ENCODE results near the gene HOXD10.

Gene HOXD10

DNA sequence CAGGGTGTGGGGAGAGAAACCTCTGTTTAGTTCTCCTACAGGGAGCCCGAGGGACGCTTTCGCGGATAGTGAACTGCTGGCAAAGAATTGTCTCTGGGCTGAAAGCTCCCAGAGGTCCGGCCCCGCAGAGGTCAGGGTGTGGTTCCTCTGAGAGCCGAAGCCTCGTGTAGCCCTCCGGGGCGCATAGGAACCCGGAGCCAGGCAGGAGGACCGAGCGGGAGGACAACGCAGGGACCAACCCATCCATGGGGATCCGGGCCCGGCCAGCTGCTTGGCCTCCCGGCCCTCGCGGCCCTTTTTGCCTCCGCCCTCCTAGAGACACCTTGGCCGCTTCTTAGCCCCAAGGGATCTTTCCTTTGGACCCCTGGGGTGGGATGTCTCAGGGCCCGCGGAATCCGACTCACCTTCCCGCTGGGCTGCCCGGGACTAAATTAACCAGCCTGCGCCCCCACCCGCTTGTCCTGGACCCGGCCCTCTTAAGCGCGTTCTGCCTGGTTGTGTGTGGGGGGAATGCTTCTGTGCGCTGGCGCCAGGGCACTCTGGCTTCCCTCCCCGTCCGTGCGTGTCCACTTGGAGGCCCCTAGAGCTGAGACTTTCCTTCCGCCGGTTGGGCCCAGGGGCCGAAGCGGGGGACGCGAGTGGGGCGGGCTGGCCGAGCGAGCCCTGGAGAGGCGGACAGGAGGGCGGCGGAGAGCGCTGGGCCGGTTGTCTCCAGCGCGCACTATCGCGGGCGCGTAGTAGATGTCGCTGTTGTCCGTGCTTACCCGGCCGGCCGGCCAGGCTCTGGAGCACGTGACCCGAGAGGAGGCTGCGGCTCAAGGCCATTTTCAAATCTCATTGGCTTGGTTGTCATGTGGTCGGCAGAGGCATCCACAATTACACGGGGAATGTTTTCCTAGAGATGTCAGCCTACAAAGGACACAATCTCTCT, at the start of gene HOXD10:
Gene HOXD10, plus strand, starts transcription at position 896 of the 931 bp plus-strand sequence. CDS start 56 bp downstream, outside the sequence.
- no peak for DNase-seq (ENCODE audit: low read depth in 2 of 2)

DNA sequence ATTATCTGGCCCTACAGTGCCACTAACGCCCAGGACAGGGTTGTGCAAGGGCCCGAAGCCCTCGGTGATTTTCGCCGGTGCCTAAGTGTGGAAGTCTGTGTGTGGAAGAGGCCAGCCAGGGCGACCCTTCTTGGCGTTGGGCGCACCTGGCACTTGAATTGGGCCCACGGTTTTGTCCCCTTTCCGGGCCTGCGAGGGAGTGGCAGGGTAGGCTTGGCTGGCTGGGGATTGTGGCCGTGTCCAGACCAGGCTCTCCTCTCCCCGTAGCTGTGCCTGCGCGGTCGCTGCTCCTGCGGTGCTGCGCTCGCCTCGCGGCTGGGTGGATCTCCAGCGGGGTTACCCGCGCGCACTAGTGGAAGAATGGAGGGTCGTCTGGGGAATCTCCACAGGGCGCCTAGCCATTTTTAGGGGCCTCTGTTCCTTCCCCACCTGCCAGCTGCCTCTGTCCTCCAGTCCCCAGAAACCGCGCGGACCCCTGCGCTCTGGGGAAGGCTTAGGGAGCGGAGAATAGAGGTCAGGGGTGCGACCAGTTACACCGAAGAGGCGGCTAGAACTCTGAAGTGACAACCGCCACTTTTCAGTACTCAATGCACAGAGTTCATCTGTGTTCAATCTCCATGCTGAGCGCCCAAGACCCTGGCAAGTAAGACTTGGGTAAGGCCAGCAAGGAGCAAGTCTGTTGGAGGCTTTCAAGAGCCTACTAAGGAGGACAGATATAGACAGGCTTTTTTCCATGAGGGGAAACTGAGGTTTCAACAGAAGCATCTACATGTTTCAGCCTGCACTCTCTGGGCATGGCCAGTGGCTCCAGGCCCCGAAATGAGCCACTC, 48.8 kb upstream of the HOXD10 start:
- no peak for DNase-seq (ENCODE audit: low read depth in 2 of 2)

DNA sequence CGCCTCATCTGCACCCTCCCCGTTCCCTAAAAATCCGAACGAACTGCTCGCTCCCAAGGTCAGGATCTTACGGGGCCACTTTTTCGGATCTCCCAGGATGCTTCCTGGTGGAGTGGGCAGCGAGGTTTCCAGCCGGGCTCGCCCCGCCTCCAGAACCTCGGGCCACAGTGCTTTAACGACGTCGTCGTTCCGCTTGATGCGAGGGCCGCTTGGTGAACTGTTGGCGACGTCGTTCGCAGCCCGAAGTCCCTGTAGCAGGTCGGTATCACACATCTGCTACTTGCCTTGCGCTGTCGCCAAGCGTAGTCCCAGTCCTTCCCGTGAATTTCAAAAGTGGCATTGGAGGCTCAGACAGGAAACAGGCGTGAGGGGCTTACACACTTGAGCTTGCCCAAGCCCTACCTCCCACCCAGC, 48.2 kb upstream of the HOXD10 start:
- no peak for DNase-seq (ENCODE audit: low read depth in 2 of 2)

DNA sequence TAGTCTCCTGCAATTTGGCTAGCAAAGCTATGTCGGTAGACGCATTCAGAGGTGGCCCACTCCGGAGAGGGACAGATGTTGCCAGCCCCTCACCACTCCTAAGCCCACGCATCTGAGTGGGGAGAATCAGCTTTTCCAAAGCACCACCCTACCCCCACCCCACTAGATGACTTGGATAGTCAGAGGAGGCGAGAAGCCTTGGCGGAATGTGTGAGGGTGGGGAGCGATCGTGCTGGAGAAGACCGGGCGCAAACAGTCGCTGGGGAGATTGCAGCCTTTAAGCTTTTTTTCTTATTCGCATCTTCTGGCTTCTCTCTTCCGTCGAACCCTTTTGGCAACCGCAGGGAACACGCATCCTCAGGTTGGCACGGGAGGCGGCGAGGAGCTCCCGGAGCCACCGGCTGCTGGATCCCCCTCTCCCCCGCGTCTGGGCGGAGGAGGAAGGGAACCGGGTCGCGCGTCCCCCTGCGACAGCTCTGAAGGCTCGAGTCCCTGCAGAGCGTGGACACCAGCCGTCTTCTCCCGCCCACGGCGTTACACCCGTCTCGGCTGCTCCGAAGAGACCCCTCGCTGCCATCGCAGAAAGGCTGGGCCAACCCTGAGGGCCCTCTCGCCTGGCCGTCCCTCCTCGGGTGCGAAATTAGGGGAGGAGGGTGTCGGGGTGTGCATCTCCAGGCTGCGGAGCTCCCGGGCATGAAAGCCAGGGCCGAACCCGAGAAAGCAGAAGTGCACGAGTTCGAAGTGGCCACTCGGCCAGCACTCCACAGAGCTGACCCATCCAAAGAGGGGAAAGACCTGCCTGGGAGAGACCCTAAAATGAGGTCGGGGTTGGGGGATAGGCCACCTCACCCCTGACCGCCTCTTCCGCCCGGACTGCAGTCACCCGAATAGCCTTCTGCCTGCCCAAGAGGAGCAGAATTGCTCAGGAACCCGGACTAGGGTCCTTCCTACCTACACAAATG, 45.0 kb upstream of the HOXD10 start:
- no peak for DNase-seq (ENCODE audit: low read depth in 2 of 2)

DNA sequence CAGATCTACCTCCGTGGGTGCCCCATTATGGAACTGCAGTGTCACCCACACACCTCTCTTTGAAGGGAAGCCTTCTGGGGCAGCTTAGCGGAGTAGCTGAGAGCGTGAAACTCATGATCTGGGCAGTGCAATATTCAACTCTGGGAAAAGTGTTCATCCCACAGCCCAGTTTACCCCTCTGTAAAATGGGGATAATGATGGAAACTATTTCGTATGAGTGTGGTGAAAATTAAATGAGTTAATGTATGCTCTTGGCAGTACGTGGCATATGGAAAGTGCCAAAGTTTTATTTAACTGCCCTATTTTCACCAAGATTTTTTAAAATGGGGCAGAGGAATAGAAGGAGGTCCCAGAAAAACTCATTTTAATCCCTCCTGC, 44.3 kb upstream of the HOXD10 start:
- DNase-seq (ENCODE audit: low read depth in 2 of 2) = no peak

DNA sequence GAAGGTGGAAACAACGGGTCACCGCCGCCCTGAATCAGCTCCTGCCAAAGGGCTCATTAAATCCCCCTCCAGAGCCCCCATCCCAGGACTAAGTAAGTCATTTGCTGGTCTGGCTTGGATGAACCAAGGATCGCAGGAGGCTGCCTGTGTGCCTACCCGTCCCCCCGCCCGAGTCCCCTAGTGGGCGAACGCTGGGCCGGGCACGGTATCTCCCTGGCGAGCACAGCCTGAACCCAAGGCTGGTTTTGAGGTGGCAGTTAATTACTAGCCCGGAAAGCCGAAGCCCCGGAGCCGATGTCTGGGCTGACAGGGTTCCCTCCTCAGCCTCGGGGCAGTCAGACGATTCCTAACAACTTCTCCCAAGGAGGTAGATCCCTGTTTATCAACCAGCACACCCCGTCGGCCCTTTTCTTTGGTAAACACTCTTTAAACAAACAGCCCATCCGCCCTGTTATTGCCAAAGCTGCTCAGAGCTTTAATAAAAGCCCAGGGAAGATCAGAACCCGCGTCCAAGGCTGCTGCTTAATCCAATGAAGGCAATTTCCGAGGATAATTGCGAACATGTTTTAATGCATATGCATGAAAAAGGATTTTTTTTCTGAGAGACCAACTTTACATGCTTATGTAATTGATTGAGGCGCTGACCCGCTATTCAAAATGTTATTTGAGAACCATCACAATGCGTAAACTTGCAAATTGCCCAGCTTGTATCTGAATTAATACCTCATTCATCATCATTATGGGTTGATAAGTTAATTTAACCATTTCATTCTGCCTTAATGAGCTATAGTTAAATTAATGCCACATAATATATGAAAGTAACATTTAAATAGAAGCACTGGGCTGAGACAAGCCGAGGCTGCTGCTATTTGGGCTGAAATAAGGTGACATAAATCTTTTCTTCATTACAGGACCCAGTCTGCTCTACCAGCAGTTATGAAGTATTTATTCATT, 43.4 kb upstream of the HOXD10 start:
- DNase-seq (ENCODE audit: low read depth in 2 of 2) = no peak

DNA sequence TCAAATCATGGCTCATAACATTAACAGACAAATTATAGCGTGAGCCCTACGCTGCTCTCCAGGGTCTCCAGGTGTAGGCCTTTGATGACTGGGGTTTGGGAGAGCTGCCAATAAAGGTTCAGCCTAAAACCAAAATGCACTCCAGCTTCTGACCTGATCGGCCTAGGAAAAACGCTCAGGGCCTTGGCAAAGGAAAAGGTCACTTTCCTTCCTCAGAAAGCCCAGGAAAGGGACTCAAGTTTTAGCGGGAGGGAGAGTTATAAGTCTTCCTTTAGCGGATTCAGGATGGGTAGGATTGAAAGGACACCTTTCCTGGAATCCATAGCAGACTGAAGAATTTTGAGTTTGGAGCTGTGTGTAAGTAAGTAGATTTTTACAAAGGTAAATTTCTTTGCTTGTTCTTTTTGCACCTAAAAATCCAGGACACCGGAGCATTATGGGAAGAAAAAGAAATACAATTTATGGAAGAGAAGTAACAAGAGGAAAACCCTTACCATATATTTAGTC, 41.6 kb upstream of the HOXD10 start:
- DNase-seq (ENCODE audit: low read depth in 2 of 2) = no peak

DNA sequence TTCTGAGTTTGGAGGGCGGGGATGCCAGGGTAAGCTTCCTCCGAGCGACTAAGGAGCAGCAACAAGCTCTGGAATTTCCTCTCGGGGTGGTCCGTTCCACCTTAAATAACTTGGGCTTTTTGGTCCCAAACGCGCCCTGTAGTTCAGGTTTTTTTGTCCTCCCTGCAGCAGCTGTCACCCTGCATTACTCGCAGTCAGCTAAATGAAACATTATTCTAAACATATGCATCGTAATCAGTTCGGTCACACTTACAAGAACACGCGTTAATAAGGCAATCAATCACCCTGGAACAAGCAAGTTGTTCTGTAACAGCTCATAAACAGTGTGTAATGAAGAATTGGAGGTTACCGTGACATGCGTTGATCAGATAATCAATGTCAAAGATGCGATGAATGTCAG, 41.1 kb upstream of the HOXD10 start:
- no peak for DNase-seq (ENCODE audit: low read depth in 2 of 2)

DNA sequence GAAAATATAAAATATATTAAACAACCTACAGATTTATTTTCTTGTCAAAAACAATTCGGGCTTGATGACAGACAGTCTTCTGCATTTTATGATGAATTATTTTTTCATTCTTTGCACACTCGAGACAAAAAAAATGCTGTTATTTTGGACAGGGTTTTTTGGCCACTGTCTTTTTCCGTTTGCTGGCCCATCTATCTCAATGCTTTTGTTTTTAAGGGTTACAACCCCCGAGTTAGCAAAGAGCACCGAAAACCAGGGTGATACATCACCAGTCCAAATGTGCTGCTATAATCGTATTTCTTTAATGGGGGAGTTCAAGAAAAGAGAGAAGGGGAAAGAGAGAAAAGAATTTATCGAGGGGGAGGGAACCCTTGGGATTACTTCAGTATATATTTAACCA, 40.5 kb upstream of the HOXD10 start:
- DNase-seq (ENCODE audit: low read depth in 2 of 2) = no peak

DNA sequence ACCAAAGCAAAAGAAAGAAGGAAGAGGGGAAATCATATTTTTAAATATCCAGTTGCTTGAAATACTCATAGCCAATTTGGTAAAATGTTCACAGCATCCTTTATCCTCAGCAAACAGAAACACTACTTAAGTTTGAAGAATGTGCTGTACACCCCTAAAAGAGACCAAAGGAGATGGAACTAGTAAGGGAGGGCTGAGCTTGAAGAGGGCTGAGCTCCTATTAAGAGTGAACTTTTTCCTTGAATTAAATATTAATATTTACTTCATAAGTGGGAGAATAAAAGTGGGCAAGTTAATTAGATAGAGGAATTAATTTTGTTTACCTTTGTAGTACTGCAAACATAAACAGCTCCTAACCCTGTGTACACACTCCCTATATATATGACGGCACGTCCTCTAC, 39.8 kb upstream of the HOXD10 start:
- DNase-seq (ENCODE audit: low read depth in 2 of 2) = no peak

DNA sequence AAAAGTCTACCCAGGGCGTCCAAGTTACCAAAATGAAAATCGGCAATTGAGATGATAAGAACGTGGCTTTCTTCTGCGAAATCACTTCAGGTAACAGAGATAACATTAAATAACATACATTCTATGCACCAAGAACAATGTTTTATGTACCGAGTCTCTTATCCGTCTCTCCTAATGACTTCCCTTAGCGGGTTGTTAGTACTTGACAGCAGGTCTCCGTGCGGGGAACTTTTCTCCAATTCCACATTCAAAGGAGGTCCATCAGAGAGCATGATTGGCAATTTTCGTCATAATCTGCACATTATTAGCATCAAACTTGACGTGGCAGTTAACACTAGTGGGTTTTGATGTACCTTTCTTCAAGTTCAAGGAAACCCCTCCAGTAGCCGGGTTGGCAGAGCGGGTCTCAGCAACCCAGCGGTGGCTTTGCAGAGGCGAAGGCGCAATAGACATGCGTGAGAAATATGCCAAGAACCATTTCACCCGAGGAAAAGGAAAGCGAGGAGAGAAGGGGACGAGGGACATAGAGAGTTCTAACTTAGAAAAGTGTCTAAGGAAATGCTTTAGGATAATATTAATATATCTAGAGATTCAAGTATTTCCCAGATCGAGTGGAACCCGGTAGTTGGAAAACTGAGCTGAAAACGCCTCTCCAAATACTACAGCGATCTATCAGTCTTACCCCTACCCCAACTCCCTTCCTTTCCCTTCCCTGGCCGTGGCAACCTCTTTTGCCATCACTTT, 37.9 kb upstream of the HOXD10 start:
- DNase-seq (ENCODE audit: low read depth in 2 of 2) = no peak

DNA sequence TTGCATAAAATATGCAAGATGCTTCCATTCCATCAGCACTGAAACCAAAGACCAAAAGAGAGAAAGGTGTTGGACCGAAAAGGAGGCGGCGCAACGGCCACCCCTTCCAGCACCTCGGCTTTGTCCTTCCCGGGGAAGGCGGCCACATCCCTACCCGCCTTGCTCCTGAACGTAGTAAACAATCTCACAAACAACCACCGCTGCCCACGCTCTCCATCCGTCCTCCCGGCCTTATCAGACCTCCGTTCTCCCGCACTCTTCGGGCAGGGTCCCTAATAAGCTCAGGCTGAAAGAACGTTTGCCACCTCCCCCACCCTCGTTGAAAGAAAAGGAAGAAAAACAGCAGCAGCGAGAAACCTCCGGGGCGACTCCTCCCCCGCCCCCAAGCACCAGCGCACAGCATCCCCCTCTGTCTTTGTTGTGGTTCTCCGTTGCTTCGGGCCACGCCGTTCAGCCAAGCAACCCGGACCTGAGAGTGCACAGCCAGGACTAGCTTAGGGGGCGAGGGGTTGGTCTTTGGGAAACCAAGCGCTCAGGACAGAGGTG, 37.2 kb upstream of the HOXD10 start:
- no peak for DNase-seq (ENCODE audit: low read depth in 2 of 2)

DNA sequence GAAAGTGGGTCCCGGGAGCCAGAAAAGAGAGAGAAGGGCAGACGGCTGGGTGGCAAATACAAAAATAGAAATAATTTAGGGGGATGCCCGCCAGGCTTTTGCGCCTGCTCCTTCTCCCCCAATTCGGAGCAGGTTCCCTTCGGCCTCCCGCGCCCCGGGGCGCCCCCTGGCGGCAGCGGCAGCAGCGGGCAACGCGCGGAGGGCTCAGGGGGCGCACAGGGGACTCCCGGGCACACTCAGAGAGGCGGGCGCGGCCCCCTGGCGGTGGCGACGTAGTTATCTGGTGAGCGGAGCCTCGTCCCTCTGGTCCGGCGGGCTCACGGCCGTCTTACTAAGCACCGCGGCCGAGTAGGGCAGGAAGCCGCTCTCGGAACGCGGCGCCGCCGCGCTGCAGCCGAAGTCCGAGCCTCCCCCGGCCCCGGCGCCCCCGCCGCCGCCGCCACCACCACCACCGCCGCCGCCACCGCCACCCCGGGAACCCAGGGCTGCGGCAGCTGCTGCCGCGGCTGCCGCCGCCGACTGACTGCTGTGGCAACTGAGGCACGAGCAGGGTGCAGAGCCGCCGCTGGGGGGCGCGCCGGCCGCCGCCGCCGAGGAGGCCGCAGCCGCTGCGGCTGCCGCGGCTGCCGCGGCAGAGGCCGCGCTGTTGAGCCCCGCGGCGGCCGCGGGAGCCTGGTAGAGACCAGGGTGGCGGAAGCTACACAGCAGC, 36.6 kb upstream of the HOXD10 start:
- DNase-seq (ENCODE audit: low read depth in 2 of 2) = no peak

DNA sequence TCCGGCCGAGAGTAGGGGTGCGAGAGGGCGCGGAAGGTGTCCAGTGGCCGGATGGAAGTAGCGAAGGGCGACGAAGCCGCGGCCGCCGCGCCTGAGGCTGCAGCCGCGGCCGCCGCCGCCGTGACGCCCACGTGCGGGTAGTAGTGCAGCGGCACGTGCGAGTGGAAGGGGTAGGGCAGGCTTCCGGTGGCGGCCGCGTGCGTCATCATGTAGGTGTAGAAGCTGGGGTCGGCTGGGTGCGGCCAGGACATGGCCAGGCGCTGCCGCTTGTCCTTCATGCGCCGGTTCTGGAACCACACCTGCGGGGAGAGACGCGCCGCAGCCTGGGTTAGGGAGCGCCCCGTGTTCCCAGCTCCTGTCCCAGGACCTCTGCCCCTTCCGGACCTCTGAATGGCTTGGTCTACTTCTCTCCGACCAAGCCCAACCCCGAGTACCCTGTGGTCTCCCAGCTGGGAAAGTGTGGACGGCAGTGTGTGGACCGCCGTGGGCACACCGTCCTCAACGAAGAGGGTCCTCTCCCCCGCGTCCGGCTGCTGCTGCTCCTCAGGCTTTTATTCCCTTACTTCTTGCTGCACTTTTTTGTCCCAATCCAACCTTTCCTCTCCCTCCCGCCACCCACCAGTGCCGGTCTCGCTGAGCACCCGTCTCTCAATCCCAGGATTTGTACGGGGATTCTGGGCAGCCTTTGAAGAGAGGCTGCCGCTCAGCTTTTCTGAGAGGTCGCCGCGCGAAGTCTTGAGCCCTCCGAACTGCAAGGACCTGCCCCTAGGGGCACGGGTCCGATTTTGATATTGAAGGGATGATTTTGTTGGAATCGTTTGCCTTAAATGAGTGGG, 35.8 kb upstream of the HOXD10 start:
- no peak for DNase-seq (ENCODE audit: low read depth in 2 of 2)

DNA sequence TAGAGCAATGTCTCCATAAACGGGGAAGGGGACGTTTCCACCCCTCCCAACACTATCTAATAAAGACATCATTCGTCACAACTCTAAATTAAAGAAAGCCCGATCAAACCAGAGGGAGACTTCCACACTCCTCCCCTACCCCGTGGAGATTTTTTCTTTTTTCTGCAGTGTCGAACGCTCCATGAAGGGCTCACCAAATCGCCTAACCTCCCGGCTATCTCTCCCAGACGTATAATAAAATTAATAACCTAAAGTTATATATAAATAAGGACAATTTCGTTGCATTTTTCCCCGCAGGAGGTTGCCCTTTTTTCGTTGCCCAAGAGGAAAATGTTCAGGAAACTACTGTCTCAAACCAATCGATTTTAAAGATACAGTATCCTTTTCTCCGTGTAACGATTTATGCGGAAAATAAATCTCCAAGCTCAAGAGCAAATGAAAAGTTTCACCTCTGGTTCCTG, 35.2 kb upstream of the HOXD10 start:
- no peak for DNase-seq (ENCODE audit: low read depth in 2 of 2)

DNA sequence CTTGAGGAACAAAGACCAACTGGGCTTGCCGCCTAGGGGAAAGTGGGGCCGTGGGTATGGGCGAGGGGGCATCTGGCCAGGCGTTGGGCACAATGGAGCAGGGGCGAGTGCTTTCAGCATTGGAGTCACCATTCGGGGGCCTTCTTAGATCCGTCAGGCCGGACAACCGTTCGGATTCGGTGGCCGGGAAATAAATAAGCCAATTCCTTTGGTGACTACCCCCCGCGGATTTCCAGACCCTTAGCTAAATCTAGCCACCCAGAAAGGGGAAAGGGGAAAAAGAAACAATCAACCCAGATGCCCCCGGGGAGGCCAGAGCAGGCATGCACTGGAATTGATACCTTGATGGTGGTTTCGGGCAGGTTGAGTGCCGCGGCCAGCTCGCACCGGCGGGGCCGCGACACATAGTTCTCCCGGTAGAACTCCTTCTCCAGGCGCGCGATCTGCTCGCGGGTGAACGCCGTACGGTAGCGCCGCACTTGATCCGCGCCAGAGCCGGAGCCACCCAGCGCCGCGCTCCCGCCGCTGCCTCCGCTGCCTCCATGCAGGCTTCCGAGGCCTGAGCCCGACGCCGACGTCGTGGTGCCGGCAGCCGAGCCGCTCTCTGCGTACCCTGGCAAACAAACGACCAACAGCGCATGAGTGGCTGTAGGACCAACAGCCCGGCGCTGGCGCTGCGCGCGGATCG, 34.6 kb upstream of the HOXD10 start:
- DNase-seq (ENCODE audit: low read depth in 2 of 2) = no peak

DNA sequence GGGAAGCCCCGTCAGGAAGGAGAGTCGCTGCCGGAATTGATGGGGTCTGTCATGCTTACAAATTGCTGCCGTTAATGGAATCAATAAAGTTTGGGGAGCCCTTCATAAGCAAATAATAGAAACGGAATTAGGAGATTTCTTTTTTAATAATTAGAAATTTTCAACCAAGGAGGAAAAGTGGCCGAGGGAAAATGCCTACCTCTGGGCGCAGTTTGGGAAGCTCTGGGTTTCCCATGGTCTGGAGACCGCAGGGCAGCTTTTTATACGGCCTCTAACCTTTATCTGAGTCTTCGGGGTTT, 34.1 kb upstream of the HOXD10 start:
- DNase-seq (ENCODE audit: low read depth in 2 of 2) = no peak

Data from activated CD4-positive, alpha-beta T cell treated with anti-CD3 and anti-CD28 coated beads for 24 hours (primary cell).